ENCODE data around the gene SARS2.

Gene SARS2

DNA sequence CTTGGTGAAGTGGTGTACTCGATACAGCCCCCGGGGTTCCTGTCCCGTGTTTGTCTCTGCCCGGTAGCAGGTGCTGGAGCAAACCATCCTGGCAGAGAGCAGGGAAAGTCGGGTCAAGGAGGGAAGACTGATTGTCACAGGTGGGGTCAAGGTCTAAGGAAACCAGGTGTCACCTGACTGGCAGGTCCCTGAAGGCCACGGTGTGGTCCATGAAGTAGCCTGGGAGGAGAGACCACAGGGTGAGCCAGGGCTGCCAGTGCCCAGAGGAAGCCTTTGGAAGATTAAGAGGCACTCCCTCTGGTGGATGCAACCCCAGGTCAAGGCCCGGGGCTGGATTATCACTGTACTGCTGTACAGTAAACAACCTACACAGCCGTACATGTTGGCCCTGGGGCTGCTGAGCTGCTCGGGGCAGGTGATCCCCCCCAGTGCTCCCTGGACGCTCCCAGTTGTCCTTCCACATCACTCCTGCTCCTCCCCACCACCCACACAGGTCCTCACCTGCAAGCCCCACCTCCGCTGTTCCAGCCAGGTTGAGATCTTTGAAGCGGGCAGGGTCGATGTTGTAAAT lies 12.6 kb downstream of the SARS2 start:
- DNase-seq (ENCODE audit: low read depth), result no peak

DNA sequence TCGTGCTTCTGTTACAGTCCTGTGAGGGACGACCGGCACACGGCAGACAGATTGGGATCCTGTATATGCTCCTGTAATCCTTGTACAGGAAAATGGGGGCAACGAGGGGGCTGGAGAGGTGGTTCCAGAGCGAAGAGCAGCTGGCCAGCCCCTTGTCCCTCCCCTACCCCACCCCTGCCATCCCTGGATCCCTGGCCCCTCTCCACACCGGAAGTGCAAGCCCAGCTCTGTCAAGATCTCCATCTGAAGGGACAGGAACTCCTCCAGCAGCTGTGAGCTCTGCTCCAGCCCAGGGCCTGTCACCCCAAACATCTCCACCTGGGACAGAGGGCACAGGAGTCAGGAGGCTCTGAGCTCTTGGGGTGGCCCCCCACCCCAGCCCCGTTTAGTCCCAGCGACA lies 13.0 kb downstream of the SARS2 start:
- no peak for DNase-seq (ENCODE audit: low read depth)

DNA sequence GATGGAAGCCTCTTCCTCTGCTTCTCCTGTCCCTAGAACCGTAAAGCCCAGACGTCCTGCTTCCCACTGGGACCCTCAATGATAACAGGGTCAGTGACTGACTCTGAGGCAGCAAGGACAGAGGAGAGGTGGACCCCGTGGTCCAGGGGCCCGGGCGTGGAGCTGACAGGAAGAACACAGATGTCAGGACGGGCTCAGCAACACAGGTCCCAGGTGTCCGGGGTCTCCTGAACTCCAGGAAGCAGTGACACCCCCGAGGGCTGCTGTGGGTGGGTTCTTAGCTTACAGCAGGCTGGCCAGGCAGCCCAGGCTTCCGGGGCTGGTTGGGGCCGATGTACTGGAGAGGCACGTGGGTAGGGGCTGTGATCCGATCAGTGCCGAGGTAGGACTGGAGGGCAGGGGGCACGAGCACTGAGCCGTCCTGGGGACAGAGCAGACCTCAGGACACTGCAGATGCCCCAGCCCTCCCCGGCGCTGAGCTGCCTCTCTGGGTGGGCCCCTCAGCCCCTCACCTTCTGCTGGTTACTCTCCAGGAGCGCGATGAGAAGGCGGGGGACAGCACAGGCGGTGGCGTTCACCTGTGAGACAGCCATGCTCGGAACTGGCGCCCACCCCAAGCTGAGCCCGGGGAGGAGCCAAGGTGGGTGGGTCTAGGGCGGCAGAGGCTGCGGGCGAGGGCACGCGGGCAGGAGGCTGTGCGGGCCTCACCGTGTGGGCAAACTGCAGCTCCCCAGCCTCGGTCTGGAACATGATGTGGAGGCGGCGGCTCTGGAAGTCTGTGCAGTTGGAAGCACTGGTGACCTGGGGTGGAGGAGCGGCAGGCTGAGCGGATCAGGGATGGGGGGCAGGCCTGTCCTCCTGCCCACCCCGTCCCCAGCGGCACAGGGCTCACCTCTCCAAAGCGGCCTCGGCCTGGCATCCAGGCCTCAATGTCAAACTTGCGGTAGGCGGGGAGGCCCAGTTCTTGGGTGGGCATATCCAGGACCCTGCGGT lies 14.9 kb downstream of the SARS2 start:
- DNase-seq (ENCODE audit: low read depth), result no peak

DNA sequence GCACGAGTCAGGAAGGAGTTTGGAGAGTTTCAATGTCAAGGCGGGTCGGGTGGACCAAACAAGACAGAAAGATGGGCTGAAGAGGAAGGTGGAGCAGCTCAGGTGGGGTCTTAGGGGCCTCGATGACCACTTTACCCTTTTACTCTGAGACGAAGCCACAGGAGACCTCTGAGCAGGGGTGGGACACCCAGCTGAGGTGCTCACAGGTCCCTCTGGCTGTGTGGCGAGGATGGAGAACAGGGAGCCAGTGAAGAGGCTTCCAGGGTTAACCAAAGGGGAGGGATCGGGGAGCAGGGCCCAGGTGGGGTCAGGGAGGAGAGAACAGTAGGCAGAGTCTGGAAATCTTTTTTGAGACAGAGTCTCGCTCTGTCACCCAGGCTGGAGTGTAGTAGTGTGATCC lies 16.6 kb downstream of the SARS2 start:
- no peak for DNase-seq (ENCODE audit: low read depth)

DNA sequence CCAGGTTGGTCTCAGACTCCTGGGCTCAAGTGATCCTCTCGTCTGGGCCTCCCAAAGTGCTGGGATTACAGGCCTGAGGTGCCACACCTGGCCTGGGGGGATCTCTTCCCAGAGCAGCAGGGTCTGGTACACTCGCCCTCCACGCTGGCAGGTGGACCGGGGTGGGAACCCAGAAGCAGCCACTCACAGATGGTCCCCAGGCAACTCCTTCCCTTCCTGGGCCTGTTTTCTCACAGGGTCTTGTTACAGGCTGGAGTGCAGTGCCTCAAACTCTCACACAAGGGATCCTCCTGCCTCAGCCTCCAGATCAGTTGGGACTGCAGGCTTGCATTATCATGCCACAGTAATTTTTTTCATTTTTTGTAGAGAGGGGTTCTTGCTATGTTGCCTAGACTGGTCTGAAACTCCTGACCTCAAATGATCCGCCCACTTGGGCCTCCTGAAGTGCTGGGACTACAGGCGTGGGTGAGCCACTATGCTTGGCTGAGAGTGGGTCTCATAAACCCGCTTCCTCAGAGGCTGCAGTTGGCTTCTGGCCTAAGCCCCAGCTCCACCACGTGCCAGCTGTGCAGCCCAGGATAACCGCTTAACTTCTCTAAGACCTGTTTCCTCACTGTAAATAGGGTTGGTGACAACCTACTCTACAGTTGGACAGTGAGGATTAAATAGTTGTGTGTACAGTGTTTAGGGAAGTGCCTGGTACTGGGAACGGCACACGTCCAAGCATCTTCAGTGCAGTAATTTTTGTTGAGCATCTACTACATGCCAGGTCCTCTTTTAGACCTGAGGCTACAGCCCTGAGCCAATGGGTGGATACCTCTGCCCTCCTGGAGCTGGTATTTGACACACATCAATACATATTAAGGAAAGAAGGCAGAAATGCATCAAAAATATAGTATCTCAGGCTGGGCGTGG lies 17.7 kb downstream of the SARS2 start:
- no peak for DNase-seq (ENCODE audit: low read depth)

DNA sequence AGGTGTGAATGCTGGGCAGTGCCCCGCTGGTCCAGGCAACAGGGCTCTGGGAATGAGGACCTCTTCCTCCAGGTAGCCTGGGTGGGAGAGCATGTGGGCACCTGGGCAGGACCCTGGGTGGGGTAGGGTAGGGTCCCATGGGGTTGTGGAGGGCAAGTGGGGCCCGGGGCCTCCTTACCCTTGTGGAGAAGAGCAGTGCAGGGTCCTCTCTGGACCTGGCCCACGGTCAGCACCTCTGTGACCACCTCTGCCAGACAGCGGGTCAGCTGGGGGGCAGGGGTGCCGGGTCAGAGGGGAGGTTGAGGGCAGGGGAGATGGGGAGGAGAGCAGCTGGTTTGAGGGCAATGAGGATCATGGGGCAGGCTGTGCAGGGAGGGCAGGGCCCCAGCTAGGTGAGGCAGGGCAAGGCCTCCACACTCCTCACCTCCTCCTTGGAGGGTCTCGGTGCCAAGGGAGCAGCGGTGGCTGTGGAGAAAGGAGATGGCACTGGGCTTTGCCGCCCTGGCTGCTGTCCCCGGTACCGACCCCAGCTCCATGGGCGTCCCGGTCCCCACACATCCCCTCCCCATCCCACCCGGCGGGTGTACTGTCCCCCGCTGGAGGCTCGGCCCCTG lies 19.1 kb downstream of the SARS2 start:
- no peak for DNase-seq (ENCODE audit: low read depth)

DNA sequence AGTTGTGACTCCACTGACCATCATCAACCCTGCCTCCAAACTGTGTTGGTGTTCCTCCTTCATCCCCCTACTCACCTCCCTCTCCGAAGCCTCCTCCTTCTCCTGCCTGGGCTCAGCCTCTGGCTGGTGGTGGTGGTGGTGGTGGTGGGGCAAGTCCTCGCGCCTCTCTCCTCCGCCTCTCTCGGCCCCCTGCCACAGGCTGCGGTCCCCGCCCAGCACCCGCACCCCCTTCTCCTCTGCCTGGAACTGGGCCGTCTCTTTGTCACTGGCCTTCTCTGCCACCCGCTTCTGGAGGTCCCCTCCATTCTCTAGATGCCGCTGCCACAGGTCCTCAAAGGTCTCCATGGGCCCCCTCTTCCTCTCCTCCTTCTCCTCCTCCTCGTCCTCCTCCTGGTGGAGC lies 20.1 kb downstream of the SARS2 start:
- DNase-seq (ENCODE audit: low read depth), result no peak

DNA sequence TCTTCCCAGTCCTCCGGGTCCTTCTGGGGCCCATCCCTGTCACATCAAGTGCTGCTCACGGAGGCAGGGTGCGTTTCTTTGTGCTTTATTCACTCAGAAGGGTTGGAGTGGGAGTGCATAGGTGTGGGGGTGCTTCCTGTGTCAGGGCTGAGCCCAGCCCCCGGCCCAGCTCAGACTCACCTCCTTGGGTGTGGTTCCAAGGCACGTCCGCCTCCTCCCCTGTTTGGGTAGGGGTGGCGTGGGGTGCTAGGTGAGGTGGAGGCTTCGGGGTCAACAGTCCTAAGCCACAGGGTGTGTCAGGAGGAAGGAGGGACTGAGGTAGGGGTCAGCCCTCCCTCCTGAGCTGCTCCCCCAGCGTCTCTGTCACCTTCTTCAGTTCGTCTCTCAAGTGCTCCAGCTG lies 21.7 kb downstream of the SARS2 start:
- no peak for DNase-seq (ENCODE audit: low read depth)

DNA sequence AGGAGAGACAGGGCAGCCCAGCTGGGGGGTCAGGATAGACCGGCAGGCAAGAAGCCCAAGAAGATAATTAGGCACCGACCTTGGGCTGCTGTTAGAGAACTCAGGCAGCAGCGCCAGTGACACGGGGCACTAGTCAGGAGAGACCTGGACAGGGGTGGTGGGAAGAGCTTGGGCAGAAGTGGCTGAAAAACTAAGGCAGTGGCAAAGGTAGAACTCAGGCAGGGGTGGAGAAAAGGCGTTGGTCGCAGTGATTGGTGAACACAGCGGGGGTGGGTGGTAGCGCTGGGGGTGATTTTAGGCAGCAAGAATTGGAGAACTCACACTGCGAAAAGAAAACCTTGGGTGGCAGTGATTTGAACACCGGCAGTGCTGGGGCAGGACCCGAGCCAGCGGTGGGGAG lies 22.9 kb downstream of the SARS2 start:
- DNase-seq (ENCODE audit: low read depth), result no peak

DNA sequence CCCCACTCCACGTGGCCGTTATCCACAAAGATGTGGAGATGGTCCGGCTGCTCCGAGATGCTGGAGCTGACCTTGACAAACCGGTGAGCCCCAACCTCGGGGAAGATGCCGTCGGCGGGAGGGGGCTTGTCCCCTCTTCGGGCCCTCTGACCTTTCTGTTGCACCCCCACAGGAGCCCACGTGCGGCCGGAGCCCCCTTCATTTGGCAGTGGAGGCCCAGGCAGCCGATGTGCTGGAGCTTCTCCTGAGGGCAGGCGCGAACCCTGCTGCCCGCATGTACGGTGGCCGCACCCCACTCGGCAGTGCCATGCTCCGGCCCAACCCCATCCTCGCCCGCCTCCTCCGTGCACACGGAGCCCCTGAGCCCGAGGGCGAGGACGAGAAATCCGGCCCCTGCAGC lies 23.3 kb downstream of the SARS2 start:
- DNase-seq (ENCODE audit: low read depth), result no peak

DNA sequence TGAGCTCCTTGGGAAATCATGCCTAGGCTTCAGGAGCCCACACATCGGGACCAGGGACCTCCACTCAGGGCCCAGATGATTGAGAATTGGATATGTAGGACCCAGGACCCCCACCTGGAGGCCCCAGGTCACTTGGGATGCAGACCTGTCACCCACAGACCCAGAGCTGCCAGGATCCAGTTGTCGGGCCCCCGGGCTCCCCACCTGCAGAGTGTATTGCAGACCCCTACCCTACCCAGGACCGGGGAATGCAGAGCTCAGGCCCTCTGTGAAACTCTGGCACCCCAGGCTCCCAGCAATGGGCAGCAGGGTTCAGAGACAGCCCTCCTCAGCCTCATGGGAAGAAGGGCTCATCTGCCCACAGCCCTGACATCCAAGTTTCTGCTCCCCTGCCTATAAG lies 24.9 kb downstream of the SARS2 start:
- no peak for DNase-seq (ENCODE audit: low read depth)

DNA sequence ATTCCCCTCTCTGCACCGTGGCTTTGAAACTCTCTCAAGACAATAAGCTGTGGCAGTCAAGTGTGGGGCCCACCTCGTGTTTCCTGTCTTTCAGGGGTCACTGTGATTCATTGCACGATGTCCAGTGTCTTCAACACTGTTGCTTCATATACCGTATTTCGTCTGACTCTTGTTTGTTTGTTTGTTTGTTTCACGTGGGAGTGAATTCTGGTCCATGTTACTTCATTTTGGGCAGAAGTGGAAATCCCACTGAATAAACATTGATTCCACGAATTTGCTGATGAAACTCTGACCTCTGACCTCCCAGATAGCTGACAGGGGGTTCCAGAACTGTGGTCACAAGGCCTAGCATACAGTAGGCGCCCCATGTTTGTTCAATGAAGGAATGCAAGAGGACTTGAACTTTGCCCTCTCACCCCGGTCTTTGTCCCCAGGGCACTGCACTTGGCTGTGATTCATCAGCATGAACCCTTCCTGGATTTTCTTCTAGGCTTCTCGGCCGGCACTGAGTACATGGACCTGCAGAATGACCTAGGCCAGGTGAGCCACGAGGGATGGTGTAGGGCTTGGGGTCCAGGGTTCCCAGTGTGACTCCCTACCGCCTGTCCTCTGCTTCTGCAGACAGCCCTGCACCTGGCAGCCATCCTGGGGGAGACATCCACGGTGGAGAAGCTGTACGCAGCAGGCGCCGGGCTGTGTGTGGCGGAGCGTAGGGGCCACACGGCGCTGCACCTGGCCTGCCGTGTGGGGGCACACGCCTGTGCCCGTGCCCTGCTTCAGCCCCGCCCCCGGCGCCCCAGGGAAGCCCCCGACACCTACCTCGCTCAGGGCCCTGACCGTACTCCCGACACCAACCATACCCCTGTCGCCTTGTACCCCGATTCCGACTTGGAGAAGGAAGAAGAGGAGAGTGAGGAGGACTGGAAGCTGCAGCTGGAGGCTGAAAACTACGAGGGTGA lies 25.7 kb downstream of the SARS2 start:
- DNase-seq (ENCODE audit: low read depth), result no peak

DNA sequence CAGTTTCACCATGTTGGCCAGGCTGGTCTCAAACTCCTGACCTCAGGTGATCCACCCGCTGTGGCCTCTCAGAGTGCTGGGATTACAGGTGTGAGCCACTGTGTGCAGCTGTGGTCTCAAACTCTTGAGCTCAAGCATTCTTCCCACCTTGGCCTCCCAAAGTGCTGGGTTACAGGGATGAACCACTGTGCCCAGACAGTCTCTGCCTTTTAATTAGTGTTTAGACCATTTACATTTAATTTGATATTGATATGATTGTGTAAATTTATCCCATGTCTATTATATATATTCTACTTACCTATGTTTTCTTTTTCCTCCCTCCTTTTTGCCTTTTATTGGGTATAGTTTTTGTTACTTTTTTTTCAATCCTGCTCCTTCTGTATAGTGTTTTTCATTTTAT lies 28.9 kb downstream of the SARS2 start:
- no peak for DNase-seq (ENCODE audit: low read depth)

DNA sequence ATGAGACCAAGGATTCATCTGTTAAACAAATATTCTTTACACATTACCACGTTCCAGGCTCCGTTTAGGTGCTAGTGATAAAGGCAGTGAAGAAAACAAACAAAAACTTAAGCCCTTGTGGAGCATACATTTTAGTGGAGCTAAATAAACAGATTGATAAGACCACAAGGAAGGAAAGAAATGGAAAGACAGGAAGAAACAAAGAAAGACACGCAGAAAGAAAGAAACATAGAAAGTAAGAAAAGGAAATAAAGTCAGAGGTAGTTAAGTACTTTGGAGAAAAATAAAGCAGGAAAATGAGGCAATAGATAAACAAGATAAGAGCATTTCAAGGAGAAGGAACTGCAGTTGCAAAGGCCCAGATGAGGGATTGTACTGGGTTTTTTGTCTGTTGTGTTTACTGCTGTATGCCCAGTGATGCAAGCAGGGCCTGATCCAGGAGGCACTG lies 29.8 kb downstream of the SARS2 start:
- DNase-seq (ENCODE audit: low read depth), result no peak

DNA sequence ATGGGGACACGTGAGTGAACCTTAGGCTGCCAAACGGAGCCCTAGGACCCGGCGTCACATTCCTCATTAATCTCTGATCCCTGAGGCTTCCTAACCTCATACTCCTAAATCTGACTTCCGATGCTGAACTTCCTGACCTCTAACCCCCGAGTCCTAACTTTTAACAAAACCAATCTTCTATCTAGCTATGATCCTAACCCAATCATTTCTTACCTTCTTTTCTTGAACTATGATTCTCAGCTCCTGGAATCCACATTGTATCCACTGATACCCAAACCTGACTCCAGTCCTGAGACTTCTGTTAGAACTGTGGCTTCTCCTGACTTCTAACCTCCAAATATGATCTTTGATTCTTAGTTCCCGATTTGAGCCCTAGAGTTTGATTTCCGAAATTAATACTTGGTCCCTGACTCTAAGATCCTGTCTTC lies 30.3 kb downstream of the SARS2 start:
- no peak for DNase-seq (ENCODE audit: low read depth)

DNA sequence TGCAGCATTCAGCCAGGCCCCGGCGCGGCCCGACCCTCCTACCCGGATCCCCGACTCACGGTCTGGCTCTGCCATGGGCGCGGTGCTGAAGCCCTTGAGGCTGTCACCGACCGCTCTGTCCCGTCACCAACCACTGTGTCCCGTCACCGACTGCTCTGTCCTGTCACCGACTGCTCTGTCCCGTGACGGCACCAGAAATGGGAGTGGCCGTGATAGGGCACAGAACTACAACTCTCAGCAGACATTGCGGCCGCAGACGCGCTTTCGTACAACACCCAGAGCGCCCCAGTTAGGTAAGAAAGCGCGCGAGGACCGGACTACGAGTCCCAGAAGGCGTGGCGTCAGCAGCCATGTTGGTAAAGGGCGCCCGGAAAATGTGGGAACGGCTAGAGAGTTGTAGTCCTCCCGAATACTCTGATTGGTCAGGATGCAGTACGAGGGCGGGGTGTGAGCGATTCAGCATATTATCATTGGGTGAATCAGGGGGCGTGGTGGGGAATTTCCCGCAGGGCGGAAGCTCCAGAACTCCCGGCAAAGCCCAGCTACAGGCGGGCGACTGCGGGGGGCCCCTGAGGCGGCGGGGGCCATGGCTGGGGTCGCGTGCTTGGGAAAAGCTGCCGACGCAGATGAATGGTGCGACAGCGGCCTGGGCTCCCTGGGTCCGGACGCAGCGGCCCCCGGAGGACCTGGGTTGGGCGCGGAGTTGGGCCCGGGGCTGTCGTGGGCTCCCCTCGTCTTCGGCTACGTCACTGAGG lies 30.9 kb downstream of the SARS2 start, which contains the start of the genes NFKBIB and SIRT2:
NFKBIB (plus strand) TSS at position 523 of the 755 bp plus-strand sequence; CDS start at position 587, 64 bp downstream.
SIRT2 (minus strand) TSS at position 172 of the 755 bp plus-strand sequence; CDS start at position 75, 97 bp downstream.
- DNase-seq (ENCODE audit: low read depth), result peak; percentile 94

DNA sequence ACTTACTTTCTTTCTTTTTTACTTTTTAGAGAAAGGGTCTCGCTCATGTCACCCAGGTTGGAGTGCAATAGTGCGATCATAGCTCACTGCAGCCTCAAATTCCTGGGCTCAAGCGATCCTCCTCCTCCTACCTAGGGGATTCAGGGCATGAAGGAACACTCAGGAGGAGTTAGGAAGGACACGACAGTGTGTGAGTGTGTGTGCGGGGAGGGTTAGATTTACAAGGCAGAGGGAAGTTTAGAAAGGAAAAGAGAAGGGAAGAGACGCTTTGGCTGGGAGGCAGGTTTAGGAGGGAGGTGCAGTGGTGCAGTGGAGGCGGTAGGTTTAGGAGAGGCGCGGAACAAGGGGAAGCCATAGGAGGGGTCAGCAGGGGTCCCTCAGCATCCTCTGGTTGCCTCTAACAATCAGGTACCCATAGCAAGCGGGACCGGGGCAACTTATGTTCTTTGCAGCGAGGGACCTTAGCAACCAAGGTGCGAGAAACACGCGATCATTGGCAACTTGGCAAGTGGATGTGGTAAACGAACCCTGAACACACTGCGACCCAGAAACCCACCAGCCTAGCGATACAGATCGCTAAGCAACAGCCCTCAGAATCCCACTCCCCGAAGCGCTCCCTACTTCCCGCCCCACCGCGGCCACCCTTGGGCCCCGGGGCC lies 31.6 kb downstream of the SARS2 start:
- DNase-seq (ENCODE audit: low read depth), result no peak

DNA sequence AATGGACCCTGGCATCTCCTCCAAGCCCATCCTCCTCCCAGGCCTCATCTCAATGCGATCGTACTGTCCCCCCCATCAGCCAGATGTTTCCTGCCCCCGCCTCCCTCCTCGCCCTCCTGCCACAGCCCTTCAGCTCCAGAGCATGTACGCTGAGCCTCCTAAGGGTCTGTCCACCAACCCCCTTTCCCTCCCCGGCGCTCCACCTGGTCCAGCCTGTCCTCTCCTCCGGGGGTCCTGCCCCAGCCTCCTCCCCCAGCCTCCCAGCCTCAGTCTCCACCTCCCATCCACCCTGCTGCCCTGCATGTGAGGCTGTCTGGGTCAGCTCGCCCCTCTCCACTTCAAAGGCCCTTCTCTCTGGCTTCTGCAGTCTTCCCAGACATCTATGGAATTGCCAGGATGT lies 35.6 kb downstream of the SARS2 start:
- no peak for DNase-seq (ENCODE audit: low read depth)

DNA sequence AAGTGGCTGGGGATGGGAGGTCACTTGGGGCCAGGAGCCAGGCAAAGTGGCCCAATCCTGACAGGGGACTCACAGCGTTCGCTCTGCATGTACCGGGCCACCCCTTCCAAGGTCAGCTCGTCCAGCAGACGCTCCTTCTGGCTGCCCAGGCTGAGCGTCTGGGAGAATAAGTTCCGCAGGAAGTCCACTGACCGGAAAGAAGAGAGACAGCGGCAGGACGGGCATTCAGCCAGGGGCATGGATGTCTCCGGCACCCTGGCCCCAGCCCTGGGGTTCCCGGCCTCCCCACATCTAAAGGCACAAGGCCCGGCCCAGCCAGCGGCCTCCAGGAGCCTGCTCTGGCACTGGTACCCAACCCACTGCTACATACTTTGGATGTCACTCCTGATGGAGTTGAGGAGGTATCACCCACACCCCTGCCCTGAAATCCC lies 37.2 kb downstream of the SARS2 start:
- no peak for DNase-seq (ENCODE audit: low read depth)
